ENCODE results near the gene PNPLA3.
A peak's percentile ranks its signal among the peaks of the same experiment; 100 is the strongest.

Gene PNPLA3

DNA sequence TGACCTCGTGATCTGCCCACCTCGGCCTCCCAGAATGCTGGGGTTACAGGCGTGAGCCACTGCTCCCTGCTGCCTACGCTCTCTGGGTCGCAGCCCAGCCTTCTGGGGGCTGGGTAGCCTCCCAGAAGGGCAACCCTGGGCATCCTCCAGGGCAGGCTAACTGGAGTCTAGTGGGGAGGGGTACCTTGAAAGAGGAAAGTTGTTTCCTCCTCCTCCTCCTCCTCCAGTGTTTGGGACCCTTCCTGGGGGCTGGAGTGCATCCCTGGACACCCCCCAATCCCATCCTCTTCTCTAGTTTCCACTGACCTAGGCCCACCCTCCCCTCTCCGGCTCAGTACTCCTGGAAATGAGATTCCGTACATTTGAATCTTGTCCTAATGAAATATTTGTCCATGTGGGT is 1.3 kb downstream of the PNPLA3 start:
- DNase-seq: no peak

DNA sequence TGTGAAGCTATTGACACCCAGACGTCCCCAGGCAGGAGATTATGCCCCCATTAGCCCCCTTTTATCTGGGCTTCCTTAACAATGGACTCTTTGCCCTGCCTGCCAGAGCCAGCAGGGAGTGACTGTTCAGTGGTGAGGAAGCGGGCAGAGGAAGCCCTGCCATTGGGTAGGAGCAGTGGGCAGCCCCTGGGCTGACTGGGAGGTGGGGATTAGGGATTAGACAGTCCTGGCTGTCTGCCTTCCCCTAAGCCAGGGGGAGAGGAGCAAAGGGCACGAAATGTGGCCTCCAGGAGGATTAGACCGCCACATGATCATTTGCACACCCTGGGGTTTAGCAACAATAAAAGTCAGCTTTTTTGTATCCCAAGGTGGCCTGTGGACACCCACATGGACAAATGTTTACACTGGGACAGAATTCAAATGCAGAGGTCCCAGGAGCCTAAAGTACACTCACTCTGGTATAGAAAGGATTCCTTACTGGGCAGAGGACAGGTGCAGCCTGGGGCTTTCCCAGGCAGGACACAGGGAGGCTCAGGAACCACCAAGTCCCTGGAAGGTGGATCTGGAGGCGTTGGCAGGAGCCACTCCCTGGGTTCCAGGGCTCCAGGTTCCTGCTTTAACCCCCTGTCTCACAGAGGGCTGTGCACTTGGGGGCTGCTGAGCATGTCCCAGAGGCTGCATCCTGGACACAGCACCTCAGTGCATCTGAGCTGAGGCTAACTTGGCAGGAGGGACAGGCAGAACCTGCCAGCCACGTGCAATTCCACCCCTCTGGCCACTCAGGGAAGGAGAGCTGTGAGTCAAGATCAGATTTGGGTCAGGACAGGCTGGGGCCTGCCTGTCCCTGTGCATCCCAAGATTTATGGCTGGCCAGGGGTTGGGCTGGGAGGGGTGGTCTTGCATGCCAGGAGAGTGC is 2.1 kb downstream of the PNPLA3 start:
- peak in 1 of 2 experiments; percentile 30 for DNase-seq

DNA sequence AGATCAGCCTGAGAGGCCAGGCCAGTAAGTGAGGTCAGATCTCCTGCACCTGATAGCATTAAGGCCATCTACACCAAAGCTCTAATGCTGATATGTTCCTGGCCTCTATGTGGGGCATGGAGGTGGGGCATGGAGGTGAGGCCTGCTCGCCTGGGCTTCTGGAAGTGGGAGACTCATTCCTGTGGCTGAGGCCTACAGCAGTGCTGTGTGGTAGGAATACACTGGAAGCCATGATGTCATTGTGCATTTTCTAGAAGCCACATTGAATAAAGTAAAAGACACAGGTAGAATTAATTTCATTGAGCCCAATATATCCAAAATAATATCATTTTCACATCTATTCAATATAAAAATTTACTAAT is 2.7 kb downstream of the PNPLA3 start:
- DNase-seq: no peak

GRCh38 chr22:43928468-43928867 is 4.9 kb downstream of the PNPLA3 start:
- no peak for DNase-seq

- DNase-seq: no peak
Measured at GRCh38 chr22:43928908-43929307, 5.3 kb downstream of the PNPLA3 start.

DNA sequence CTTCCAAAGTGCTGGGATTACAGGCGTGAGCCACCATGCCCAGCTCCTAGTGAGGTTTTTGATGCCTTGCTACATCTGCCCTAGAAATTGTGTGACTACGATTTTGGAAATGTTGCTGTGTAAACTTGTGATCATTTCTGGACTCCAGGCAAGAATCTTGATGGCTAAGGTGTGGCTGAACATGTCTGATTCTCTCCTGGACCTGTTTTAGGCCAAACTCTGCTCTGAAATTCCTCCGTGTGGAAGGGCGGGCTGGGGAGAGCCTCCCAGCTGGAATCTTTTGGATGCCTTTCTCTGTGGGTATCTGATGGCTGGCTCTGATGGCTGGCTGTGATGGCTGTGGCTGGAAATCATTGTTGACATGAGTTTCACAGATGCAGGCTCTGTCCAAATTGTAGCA is 8.2 kb downstream of the PNPLA3 start:
- no peak for DNase-seq

DNA sequence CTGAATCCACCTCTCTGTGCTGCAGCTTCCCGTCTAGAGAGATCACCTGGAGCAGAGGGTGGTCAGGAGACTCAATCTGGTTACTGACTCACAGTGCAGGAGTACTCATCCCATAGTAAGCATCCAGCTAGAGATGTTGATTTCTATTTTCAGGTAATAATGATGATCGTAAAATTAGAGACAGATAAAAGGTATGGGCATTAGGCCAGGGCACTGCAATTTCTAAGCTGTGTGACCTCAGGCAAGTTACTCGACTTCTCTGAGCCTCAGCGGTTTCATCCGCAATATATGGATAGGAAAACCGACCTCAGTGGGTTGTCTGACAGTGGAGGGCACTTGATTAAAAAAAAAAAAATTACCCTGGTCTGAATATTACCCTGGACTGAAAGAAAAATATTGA is 17.8 kb downstream of the PNPLA3 start:
- DNase-seq: no peak

- DNase-seq: no peak
Measured at GRCh38 chr22:43944670-43945430, 21.2 kb downstream of the PNPLA3 start.

GRCh38 chr22:43945632-43946383 is 22.2 kb downstream of the PNPLA3 start:
- DNase-seq: peak in 1 of 2 experiments; percentile 74

DNA sequence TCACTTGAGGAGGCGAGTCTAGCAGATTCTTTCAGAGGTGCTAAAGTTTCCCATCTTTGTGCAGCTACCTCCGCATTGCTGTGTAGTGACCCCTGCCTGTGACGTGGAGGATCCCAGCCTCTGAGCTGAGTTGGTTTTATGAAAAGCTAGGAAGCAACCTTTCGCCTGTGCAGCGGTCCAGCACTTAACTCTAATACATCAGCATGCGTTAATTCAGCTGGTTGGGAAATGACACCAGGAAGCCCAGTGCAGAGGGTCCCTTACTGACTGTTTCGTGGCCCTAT is 22.7 kb downstream of the PNPLA3 start:
- no peak for DNase-seq

- DNase-seq: no peak
Measured at GRCh38 chr22:43948836-43949406, 25.3 kb downstream of the PNPLA3 start.

DNA sequence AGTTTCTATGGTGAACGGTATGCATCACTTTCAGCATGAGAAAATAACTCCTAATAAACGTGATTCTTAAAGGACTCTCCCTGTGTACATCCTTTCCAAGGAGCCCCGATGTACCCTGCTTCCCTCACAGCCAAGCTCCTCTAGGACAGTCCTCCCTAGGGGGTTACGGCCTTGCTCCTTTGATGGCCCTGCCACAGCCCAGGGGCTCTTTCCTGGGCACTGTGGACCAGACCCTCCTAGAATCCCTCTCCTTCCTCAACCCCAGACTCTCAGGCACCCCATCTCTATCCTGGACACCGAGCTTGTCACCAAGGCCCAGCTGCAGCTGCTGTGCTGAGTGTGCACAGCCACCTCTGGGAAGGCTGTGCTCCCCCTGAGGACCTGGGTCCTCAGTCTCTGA is 27.8 kb downstream of the PNPLA3 start:
- DNase-seq: no peak

GRCh38 chr22:43951966-43952365 is 28.4 kb downstream of the PNPLA3 start:
- DNase-seq: no peak

DNA sequence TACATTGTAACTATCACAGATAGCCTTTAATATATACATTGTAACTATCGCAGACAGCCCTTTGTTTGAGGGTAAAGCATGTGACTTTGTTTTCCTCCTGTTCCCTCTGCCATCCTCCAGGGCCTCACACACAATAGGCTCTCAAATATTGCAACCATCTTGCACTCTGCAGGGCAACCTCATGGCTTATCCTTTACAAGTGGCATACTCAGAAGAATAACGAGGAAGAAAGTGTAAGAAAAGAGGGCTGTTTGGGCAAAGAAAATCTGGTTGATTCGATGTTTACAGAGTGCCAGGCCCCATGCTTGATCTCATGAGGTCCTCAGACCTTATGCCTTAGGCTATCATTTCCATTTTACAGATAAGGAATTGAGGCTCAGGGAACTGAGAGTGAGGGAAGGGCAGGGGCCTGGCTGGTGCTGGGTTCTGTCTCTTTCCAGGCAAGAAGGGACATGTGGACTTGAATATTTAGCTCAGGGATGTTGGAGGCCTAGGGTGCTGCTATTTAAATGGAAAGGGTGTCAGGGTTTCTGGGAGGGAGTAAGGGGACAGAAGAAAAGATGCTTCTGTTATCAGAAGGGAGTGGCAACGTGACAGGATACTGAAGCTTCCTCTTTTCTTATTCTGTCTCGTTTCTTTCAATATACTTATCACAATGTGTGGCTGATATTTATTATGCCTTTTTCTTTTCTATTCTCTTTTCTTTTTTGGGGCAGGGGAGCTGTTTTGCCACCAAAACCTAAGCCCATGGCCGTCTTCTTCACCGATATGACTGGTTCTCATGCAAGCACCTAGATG is 30.6 kb downstream of the PNPLA3 start:
- no peak for DNase-seq

GRCh38 chr22:43955040-43955882 is 31.7 kb downstream of the PNPLA3 start, which contains the start of gene SAMM50:
TSS of gene SAMM50 (plus strand) at chr22:43955442. CDS start at chr22:43955578, 136 bp downstream.
- peak; percentile 77 to 91 for DNase-seq

DNA sequence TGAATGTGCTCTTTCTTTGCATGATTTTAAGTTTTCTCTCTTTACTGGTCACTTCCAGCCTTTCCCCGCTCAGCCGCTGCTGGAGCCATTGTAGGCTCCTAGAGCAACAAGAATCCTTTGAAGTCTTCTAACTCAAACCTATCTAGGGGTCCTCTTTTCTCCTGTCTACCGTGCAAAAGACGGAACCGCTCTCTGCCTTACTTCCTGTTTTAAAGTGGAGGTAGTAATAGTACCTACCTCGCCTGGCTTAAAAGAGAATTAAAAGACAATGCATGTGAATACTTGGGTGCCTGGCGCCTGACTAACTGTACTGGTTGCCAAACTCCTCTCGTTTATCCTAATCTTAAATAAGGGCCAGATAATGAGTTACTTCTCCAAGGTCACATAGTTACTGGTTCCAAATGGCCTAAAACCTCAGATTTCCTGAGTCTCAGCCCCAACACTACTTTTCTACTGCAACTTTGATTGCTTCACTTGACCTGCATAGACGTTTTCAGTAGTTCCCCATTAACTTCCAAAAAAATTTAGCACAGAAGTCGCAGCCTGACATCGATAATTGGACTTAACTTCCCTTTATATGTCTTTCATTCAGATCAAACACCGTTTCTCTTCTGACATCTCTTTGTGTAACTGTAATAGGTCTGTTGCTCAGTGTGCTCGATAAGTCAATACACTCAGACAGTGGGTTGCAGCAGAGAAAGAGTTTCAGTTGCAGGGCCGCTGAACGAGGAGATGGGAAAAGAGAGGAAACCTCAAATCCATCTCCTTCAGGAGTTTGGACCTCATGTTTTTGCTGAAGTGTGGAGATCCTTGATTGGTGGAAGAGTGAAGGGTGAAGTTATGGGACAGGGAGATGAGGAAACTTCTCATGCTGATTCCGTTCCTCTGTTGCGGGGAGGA is 32.5 kb downstream of the PNPLA3 start:
- DNase-seq: no peak

DNA sequence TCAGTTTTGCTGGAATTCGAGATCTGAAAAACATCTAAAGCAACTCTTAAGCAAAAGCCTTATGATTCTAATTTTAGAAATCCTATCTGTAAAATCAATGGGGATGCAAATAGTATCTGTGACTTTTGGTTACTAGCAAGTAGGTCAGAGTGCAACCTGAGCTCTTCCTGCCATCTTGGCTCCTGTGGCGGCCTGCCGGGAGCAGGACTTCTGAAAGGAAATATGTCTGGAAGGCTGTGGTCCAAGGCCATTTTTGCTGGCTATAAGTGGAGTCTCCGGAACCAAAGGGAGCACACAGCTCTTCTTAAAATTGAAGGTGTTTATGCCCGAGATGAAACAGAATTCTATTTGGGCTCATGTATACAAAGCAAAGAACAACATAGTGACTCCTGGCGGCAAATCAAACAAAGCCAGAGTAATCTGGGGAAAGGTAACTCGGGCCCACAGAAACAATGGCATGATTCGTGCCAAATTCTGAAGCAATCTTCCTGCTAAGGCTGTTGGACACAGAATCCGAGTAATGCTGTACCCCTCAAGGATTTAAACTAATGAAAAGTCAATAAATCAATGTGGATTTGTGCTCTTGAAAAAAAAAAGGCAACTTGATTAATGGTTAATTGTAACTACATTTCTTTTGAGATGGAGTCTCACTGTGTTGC is 33.3 kb downstream of the PNPLA3 start:
- no peak for DNase-seq

GRCh38 chr22:43957871-43958270 is 34.3 kb downstream of the PNPLA3 start:
- no peak for DNase-seq

DNA sequence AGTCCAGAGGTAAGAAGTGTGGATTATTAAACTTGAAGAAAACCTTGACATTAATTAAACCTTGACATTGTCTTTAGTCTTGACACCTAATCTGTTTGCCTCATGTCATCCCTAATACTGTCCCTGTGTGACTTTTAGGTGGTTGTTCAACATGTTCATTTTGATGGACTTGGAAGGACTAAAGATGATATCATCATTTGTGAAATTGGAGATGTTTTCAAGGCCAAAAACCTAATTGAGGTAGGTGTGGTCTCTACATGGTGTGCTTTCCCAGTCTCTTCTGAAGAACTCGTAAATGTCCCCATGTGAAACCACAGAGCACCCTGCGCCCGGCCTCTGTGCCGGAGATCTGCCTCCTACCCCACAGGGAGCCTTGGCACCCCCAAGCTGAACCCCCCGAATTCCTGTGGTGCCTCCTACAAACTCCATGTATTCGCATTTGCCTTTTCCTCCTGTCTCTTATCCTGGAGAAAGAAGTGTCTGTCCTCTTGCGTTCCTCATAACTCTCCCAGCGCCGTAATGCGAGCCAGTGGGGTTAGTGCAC is 40.8 kb downstream of the PNPLA3 start:
- DNase-seq: no peak
